ENCODE measurements around the gene MIA3.

- no peak for TF ChIP-seq POLR2A (IDR thresholded peaks at IDR 0.05)
- TF ChIP-seq CTCF (IDR thresholded peaks at IDR 0.05) = no peak
These were observed 73.1 kb downstream of the MIA3 start for GRCh38 chr1:222691016-222691415.

Measured in prostate gland (tissue), 2 donors.